D721Med (cell line): Measurements from ENCODE around the gene NT5DC3.

Experiments
- DNase-seq: peaks from one replicate; pipeline ENCODE4 v3.0.0; 2011; ENCODE audit warnings: low spot score; ENCODE audit not compliant: insufficient read length
- FAIRE-seq: peaks from 2 replicates; lab custom pipeline; 2011; peaks lifted over from hg19 to GRCh38; lab: Jason Lieb, UNC
- TF ChIP-seq, protein P1 (sequence below): IDR thresholded peaks from 2 replicates; pipeline ENCODE4 v1.5.1; 2012; ENCODE audit warnings: mild to moderate bottlenecking, control low read depth; ENCODE audit not compliant: insufficient read depth; ENCODE audit errors: missing control alignments

Gene NT5DC3

DNA sequence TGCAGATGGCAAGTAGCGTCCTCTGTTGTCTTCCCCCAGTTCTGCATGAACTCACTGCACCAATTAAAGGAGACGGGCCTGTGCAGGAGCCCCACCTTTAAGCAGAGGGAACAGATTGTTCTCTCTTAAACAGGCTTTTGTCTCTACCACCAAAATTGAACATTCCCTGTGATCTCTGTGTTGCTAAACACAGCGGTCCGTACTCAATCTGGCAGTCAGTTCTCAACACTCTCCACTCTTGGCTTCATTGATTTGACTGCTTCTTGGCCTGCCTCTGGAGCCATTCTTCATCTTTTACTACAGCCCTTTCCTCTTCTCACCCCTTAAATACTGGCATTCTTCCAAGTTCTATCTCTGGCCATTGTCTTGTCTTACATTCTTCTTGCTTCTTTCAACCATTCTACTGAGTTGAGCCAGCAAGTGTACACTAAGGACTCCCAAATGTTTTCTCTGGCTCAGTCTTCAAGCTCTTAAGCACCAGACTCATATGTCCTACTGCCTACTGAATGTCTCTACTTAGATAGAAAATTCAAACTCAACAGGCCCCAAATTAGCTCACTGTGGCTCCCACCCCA is 8.0 kb upstream of the NT5DC3 start:
- FAIRE-seq (no peak), DNase-seq (no peak)
- TF ChIP-seq, protein P1, sequence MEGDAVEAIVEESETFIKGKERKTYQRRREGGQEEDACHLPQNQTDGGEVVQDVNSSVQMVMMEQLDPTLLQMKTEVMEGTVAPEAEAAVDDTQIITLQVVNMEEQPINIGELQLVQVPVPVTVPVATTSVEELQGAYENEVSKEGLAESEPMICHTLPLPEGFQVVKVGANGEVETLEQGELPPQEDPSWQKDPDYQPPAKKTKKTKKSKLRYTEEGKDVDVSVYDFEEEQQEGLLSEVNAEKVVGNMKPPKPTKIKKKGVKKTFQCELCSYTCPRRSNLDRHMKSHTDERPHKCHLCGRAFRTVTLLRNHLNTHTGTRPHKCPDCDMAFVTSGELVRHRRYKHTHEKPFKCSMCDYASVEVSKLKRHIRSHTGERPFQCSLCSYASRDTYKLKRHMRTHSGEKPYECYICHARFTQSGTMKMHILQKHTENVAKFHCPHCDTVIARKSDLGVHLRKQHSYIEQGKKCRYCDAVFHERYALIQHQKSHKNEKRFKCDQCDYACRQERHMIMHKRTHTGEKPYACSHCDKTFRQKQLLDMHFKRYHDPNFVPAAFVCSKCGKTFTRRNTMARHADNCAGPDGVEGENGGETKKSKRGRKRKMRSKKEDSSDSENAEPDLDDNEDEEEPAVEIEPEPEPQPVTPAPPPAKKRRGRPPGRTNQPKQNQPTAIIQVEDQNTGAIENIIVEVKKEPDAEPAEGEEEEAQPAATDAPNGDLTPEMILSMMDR: no peak

DNA sequence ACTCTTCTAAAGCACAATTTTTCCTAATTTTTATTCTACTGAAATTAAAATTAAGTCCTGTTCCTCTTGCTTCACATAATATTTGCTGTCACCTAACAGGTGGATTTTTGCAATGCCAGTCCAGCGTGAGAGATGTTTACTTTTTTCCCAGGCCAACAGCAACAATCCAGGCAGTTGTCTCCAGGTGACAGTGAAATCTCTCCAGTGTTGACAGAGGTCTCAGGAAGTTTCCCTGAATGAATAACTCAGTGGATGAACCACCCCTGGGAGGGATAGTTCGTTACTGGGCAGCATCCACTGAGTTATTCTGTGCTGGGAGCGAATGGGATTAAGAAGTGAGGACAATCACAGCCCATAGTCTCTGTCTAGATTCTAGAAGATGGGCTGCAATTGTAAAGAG is 7.1 kb upstream of the NT5DC3 start:
- TF ChIP-seq, protein P1: no peak
- DNase-seq (no peak), FAIRE-seq (no peak)

DNA sequence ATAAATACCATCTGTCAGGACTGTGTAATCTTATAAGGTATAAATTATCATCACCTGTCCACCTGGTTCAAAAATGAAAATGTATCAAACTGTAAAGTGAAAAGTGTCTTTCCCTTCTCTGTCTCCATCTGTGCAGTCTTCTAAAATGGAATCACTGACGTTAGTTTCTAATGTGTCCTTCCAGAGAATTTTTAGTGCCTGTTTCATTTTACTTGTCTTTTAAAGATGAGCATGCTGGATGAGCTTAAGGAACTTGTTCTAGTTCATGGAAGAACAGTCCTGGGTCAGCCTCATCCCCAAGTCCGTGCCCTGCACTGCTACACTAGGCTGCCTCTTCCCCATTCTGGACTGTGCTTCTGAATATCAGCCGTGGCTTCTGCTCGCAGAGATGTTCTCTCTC is 5.4 kb upstream of the NT5DC3 start:
- DNase-seq (no peak), FAIRE-seq (no peak)
- TF ChIP-seq, protein P1: no peak

DNA sequence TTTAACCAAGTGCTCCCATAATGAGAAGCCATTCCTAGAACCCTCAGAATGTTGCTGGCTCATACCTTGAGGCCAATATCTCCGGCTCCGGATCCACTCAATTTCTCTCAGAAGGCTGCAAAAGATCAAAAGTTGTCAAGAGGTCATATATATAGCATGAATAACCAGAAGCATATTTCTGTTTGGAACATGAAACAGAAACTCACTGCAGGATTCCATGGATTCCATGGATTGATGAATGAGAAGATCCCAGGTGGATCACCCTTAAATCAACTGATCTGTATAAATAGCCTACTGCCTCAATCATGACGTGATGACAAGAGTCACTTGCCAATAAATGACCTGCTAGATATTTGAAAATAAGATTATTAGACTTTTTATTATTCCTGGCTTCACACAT is 3.3 kb upstream of the NT5DC3 start:
- TF ChIP-seq, protein P1: no peak
- no peak for FAIRE-seq
- DNase-seq: no peak

DNA sequence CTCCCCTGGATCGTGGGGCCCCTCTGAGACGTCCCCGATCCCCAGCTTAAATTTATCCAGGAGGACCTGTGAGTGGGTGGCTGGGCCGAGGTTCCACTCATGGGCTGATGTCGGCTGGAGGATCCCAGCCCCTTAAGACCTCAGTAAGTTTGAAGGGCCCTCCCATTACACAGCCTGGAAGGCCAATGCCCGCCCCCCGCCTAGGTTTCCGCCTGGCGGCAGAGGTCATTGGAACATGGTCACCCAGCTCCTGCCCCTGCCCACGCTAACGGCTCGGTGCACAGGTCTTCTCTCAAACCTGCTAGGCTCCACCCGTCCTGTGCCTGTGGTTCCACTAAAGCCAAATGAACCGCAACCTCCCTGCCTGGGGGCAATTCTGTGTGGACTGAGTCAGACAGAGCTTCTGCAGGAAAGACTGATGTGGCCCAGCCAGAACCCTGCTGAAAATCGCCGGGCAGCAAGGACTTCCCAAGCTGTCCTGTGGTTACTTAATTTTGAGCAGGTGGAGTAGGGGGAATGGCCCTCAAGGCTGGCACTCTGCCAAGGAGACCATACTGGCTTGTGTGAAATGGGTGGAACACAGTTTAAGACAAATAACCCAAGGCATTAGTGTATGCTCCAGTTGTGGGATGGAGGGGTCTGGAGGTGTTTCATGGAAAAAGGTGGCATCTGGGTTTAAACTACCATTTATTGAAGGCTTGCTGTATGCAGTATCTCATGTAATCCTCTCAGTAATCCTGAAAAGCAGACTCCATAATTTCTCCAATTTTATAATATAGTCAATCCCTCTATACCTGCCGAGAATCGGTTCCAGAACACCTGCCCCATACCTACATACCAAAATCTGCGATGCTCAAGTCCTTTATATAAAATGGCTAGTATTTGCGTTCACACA is 903 bp upstream of the NT5DC3 start:
- DNase-seq: no peak
- TF ChIP-seq, protein P1: no peak
- no peak for FAIRE-seq

DNA sequence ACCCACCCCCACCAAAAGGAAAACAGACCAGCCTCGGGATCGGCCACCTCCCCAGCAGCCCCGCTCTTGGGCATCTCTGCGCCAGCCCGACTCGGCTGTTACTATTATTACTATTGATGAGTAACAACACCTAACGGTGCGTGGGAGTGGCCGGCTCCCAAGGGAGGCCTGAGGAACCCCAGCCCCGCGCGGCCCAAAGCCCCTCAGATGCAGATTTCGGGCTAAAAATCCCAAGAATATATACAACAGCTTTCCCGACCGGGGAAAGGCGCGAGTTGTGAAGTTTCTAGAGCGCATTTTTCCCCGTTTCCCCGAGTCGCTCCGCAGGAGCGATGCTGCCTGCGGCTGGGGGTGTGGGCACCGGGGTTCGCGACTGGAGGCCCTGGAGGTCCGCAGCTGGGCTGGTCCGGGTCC is 565 bp downstream of the NT5DC3 start:
- DNase-seq: no peak
- TF ChIP-seq, protein P1: no peak
- no peak for FAIRE-seq
